ENCODE data around the gene CDS2. TPM values are rescaled to one million over a fixed set of nuclear protein-coding genes. Genes with fewer than 3 reads are reported as not detected.

Gene CDS2
- total and polyA plus RNA-seq, 2 of the 13 experiments (the other 11 are each of a cell fraction or from before 2014, with no cell fraction given), result 81.3 to 153 TPM

DNA sequence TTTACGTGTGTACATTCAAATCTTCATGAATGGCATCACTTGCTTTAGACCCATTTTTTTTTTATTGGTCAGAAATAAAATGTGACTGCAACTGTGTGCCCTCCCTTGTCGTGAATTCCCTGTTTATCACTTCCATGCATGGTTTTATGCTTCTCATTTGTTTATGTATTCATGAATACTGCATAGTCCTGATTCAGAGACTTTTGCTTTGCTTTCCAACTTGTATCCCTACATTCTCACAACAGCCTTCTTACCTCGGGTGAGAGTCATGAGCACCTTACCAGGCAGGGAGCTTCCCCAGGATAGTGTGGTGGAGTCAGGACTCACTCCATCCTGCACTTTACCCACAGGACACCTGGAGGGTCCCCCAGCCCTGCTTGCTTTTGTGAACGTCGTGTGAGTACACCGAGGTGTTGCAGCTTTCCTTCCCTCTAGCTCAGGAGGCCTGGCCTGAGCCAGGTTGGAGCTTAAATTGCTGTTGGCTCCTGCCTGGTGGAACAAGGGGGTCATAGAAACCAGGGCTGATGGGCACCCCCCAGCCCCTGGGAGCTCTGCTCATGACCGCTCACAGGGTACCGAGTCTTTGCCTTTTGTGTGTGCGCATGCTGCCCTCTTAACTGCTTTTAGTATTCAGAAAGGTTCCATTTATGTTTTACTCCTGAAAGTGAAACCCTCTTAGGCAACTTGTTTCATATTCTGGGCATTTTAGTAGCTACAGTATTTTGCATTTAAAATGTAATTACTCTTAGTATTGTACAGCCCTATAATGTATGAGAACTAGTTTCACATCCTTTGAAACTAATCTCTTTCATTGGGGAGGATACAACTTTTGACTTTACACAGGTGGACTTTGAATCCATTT, 66.0 kb downstream of the CDS2 start:
- no peak overlapping the region for H3K27ac ChIP-seq (ENCODE audit: extremely low read length, insufficient read depth, low read length)
- no peak for FAIRE-seq
- TF ChIP-seq RBM22 (optimal IDR thresholded peaks at IDR 0.05; ENCODE audit: low read length) (peak; percentile 81), EP300 (IDR thresholded peaks at IDR 0.05; ENCODE audit: low read depth in 2 of 2, low read length in 2 of 2) (no peak), EP300 (CRISPR knock-in tag; IDR thresholded peaks at IDR 0.05; ENCODE audit: borderline replicate concordance) (0 out of 2 replicates have a peak, but pooled peaks have one; percentile 17), ZNF652 (CRISPR knock-in tag; IDR thresholded peaks at IDR 0.05; ENCODE audit: borderline replicate concordance, low read depth) (no peak), EED (CRISPR knock-in tag; IDR thresholded peaks at IDR 0.05) (0 out of 2 replicates have a peak, but pooled peaks have one; percentile 32), ZFP36 (IDR thresholded peaks at IDR 0.05; ENCODE audit: borderline replicate concordance, low read depth, low read length, partially characterized antibody) (no peak), POLR2A (IDR thresholded peaks at IDR 0.05; ENCODE audit: insufficient read depth in 1 of 2, low read depth in 2 of 2, low read length in 2 of 2) (0 out of 4 replicates have a peak, but pooled peaks of 1 of the 2 experiments have one; percentile 28)
- TF ChIP-seq, protein P1, sequence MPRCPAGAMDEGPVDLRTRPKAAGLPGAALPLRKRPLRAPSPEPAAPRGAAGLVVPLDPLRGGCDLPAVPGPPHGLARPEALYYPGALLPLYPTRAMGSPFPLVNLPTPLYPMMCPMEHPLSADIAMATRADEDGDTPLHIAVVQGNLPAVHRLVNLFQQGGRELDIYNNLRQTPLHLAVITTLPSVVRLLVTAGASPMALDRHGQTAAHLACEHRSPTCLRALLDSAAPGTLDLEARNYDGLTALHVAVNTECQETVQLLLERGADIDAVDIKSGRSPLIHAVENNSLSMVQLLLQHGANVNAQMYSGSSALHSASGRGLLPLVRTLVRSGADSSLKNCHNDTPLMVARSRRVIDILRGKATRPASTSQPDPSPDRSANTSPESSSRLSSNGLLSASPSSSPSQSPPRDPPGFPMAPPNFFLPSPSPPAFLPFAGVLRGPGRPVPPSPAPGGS (CRISPR knock-in tag; IDR thresholded peaks at IDR 0.05), result 0 out of 2 replicates have a peak, but pooled peaks have one; percentile 43
- TF ChIP-seq, protein P2, sequence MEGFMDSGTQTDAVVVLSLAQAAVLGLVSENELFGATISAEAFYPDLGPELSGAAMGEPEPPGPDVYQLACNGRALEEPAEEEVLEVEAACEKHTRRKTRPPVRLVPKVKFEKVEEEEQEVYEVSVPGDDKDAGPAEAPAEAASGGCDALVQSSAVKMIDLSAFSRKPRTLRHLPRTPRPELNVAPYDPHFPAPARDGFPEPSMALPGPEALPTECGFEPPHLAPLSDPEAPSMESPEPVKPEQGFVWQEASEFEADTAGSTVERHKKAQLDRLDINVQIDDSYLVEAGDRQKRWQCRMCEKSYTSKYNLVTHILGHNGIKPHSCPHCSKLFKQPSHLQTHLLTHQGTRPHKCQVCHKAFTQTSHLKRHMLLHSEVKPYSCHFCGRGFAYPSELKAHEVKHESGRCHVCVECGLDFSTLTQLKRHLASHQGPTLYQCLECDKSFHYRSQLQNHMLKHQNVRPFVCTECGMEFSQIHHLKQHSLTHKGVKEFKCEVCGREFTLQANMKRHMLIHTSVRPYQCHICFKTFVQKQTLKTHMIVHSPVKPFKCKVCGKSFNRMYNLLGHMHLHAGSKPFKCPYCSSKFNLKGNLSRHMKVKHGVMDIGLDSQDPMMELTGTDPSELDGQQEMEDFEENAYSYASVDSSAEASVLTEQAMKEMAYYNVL (CRISPR knock-in tag; IDR thresholded peaks at IDR 0.05; ENCODE audit: borderline replicate concordance), result 0 out of 2 replicates have a peak, but pooled peaks have one; percentile 1
- TF ChIP-seq, protein P3, sequence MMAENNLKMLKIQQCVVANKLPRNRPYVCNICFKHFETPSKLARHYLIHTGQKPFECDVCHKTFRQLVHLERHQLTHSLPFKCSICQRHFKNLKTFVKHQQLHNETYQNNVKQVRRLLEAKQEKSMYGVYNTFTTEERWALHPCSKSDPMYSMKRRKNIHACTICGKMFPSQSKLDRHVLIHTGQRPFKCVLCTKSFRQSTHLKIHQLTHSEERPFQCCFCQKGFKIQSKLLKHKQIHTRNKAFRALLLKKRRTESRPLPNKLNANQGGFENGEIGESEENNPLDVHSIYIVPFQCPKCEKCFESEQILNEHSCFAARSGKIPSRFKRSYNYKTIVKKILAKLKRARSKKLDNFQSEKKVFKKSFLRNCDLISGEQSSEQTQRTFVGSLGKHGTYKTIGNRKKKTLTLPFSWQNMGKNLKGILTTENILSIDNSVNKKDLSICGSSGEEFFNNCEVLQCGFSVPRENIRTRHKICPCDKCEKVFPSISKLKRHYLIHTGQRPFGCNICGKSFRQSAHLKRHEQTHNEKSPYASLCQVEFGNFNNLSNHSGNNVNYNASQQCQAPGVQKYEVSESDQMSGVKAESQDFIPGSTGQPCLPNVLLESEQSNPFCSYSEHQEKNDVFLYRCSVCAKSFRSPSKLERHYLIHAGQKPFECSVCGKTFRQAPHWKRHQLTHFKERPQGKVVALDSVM (CRISPR knock-in tag; IDR thresholded peaks at IDR 0.05), result 0 out of 2 replicates have a peak, but pooled peaks have one; percentile 1
- TF ChIP-seq, protein P4, sequence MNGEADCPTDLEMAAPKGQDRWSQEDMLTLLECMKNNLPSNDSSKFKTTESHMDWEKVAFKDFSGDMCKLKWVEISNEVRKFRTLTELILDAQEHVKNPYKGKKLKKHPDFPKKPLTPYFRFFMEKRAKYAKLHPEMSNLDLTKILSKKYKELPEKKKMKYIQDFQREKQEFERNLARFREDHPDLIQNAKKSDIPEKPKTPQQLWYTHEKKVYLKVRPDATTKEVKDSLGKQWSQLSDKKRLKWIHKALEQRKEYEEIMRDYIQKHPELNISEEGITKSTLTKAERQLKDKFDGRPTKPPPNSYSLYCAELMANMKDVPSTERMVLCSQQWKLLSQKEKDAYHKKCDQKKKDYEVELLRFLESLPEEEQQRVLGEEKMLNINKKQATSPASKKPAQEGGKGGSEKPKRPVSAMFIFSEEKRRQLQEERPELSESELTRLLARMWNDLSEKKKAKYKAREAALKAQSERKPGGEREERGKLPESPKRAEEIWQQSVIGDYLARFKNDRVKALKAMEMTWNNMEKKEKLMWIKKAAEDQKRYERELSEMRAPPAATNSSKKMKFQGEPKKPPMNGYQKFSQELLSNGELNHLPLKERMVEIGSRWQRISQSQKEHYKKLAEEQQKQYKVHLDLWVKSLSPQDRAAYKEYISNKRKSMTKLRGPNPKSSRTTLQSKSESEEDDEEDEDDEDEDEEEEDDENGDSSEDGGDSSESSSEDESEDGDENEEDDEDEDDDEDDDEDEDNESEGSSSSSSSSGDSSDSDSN (CRISPR knock-in tag; IDR thresholded peaks at IDR 0.05), result 0 out of 2 replicates have a peak, but pooled peaks have one; percentile 29
- TF ChIP-seq, protein P5, sequence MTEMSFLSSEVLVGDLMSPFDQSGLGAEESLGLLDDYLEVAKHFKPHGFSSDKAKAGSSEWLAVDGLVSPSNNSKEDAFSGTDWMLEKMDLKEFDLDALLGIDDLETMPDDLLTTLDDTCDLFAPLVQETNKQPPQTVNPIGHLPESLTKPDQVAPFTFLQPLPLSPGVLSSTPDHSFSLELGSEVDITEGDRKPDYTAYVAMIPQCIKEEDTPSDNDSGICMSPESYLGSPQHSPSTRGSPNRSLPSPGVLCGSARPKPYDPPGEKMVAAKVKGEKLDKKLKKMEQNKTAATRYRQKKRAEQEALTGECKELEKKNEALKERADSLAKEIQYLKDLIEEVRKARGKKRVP (CRISPR knock-in tag; IDR thresholded peaks at IDR 0.05), result no peak

More for the DNA sequence above, 66.0 kb downstream of the CDS2 start:
- 70% methylated on average over 9 of the region's 9 CpGs for WGBS (ENCODE audit: low lambda C conversion rate)
- POLR2A ChIA-PET, result interaction anchor here (0.6 to 5.0 kb wide), 9 partner anchors 10 to 508 kb away, joined by 3 to 73 read pairs (median 3); partner anchors contain the start of genes CDS2 and PCNA
- H3K79me2 ChIP-seq (ENCODE audit: insufficient read depth, low read length), result no peaks in the 10 kb centered on the region
- H3K4me1 ChIP-seq (ENCODE audit: insufficient read depth, low read length), result peaks cover 11% of the 10 kb centered on the region; the same call in 1 of the 2 replicates
- H3K36me3 ChIP-seq (replicated peaks in 1 of 2; ENCODE audit: control insufficient read depth in 1 of 2, insufficient read depth in 2 of 2, low read length in 2 of 2), result peaks cover 20 to 63% of the 10 kb centered on the region in 2 experiments
- no peak overlapping the region for H3K4me2 ChIP-seq (ENCODE audit: low read depth, low read length)
- in situ Hi-C loops (cut with HindIII; ENCODE audit: extremely low pct_ligation_motif_present, low pct_unique_long_range_greater_than_20kb) (no loop called here), intact Hi-C loops (cut with micrococcal nuclease; ENCODE audit: unreplicated experiment) (loop anchor here (1.0 to 5.0 kb wide), 4 partner anchors 40 to 440 kb away; no protein-coding TSS in a partner anchor)
- no peak overlapping the region for H3K4me3 ChIP-seq (replicated peaks in 1 of 3; ENCODE audit: insufficient read depth in 1 of 3, low read depth in 2 of 3, low read length in 3 of 3)
- ATAC-seq (no peak; the same call in 2 of the 3 replicates), DNase-seq (ENCODE audit: low spot score) (no peak)
- H3K9ac ChIP-seq (ENCODE audit: insufficient read depth, low read depth, low read length), result no peak overlapping the region
- H2AFZ ChIP-seq (ENCODE audit: low read length), result no peak overlapping the region
- no peaks in the 10 kb centered on the region for H4K20me1 ChIP-seq (ENCODE audit: insufficient read depth, low read length)
- H3K27me3 ChIP-seq (ENCODE audit: control insufficient read depth in 1 of 2, insufficient read depth in 2 of 2, low read length in 2 of 2), result no peaks in the 10 kb centered on the region
- CTCF ChIA-PET (ENCODE audit: low intra/inter-chr PET ratio, low total read pairs), result interaction anchor here (0.8 to 4.5 kb wide), 6 partner anchors 30 to 431 kb away, joined by 3 to 97 read pairs (median 6); partner anchors contain the start of genes CDS2 and PCNA
- H3K9me3 ChIP-seq (ENCODE audit: low read length), result no peaks in the 10 kb centered on the region
- no TSS peak for BruUV-seq (replicated peaks)

Data from HepG2 (cell line).